GM04503 (cell line): ENCODE measurements around the gene RAB32.
"Not testable (repeated sequence)": the region's sequence is repeated elsewhere in the genome, so short reads cannot be mapped to it uniquely, and the experiment has no call there.

Source experiments
- DNase-seq: peaks from one replicate; pipeline ENCODE4 v3.0.0-alpha.2; 2012; ENCODE audit warnings: low read depth

RAB32 gene

GRCh38 chr6:146543211-146543939 lies at the start of gene RAB32:
TSS of gene RAB32 (plus strand) at chr6:146543833. CDS start at chr6:146543872, 39 bp downstream.
- peak; percentile 70 for DNase-seq

GRCh38 chr6:146498309-146498708 lies 45.3 kb upstream of the RAB32 start:
- no peak for DNase-seq

- DNase-seq: no peak
Measured at GRCh38 chr6:146503096-146503495, 40.5 kb upstream of the RAB32 start.

- no peak for DNase-seq
Measured at GRCh38 chr6:146515212-146515611, 28.4 kb upstream of the RAB32 start.

GRCh38 chr6:146526192-146526591 lies 17.4 kb upstream of the RAB32 start:
- DNase-seq: no peak

GRCh38 chr6:146532702-146533101 lies 10.9 kb upstream of the RAB32 start:
- no peak for DNase-seq

GRCh38 chr6:146542881-146543210 lies 787 bp upstream of the RAB32 start:
- no peak for DNase-seq

- DNase-seq: no peak
Measured at GRCh38 chr6:146543940-146544615, 445 bp downstream of the RAB32 start.

GRCh38 chr6:146544616-146545182 lies 1.1 kb downstream of the RAB32 start:
- DNase-seq: no peak

GRCh38 chr6:146545581-146545980 lies 1.9 kb downstream of the RAB32 start:
- DNase-seq: peak; percentile 67

GRCh38 chr6:146546443-146547043 lies 2.9 kb downstream of the RAB32 start:
- DNase-seq: peak; percentile 73

- DNase-seq: no peak
Measured at GRCh38 chr6:146547889-146548288, 4.3 kb downstream of the RAB32 start.

- no peak for DNase-seq
Measured at GRCh38 chr6:146548898-146549374, 5.3 kb downstream of the RAB32 start.

GRCh38 chr6:146550911-146551310 lies 7.3 kb downstream of the RAB32 start:
- DNase-seq: no peak

- no peak for DNase-seq
Measured at GRCh38 chr6:146551545-146551944, 7.9 kb downstream of the RAB32 start.

GRCh38 chr6:146553377-146554135 lies 9.9 kb downstream of the RAB32 start:
- DNase-seq: no peak

- DNase-seq: no peak
Measured at GRCh38 chr6:146560607-146561006, 17.0 kb downstream of the RAB32 start.

GRCh38 chr6:146566661-146567060 lies 23.0 kb downstream of the RAB32 start:
- DNase-seq: not testable (repeated sequence)

GRCh38 chr6:146568619-146569018 lies 25.0 kb downstream of the RAB32 start:
- DNase-seq: not testable (repeated sequence)

GRCh38 chr6:146574211-146574610 lies 30.6 kb downstream of the RAB32 start:
- DNase-seq: no peak

- no peak for DNase-seq
Measured at GRCh38 chr6:146578054-146578453, 34.4 kb downstream of the RAB32 start.

GRCh38 chr6:146581968-146582367 lies 38.3 kb downstream of the RAB32 start:
- no peak for DNase-seq
